ENCODE data around the gene CADM2. TPM values are rescaled to one million over a fixed set of nuclear protein-coding genes. Genes with fewer than 3 reads are reported as not detected.

CADM2 gene
- total RNA-seq, 1 donor from 2014 or later = 4.2 TPM

DNA sequence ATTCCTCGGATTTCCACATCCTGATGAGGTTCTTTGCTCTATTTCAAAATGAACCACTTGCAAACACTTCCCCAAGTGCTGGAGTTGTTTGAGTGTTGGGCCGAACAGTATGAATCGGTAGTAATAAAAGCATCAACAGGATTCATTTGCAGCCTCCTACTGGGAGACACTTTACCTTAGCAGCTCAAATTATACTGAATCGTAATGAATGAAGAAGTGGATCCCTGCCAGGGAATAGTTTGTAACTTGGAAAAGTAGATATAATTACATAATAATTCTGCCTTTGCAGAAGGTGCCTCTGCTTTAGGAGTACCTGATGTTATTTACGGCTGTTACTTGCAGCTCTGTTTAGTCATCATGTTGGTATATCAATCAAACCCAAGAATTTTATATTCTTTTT is 669.1 kb downstream of the CADM2 start:
- Histone ChIP-seq H3K36me3 (ENCODE audit: control insufficient read depth in 3 of 3, insufficient read depth in 3 of 3, low read length in 3 of 3) (no peaks in the 10 kb centered on the region), H3K4me1 (ENCODE audit: control insufficient read depth in 3 of 3, insufficient read depth in 3 of 3, low read length in 3 of 3) (no peaks in the 10 kb centered on the region), H3K9me3 (ENCODE audit: control insufficient read depth in 3 of 3, low read length in 3 of 3) (no peaks in the 10 kb centered on the region), H3K27ac (ENCODE audit: low read depth, low read length) (no peak overlapping the region), H3K27me3 (ENCODE audit: control insufficient read depth in 3 of 3, insufficient read depth in 3 of 3, low read length in 3 of 3) (no peaks in the 10 kb centered on the region), H3K4me3 (ENCODE audit: low read length in 3 of 3) (no peak overlapping the region), H3K9ac (ENCODE audit: low read depth in 1 of 3, low read length in 3 of 3) (no peak overlapping the region)

DNA sequence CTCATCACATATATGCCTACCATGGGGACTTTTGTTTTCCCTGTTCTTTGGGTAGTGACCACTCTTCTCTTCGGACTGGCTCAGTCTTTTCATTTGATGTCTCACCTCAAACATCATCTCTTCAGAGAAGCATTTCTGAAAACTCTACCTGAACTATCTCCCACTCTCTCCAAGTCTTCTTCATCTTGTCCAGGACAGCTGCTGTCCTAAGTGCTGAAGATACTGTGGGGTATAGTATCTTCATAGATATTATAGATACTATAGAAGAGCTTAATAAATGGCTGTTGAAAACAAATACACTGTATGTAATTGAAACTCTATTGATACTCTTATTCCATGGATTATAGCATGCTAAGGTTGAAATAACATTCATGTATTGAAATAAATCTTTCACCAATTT is 672.3 kb downstream of the CADM2 start:
- H3K4me1 ChIP-seq (ENCODE audit: control insufficient read depth in 3 of 3, insufficient read depth in 3 of 3, low read length in 3 of 3) = no peaks in the 10 kb centered on the region
- H3K9ac ChIP-seq (ENCODE audit: low read depth in 1 of 3, low read length in 3 of 3) = no peak overlapping the region
- H3K36me3 ChIP-seq (ENCODE audit: control insufficient read depth in 3 of 3, insufficient read depth in 3 of 3, low read length in 3 of 3) = no peaks in the 10 kb centered on the region
- H3K9me3 ChIP-seq (ENCODE audit: control insufficient read depth in 3 of 3, low read length in 3 of 3) = no peaks in the 10 kb centered on the region
- H3K27me3 ChIP-seq (ENCODE audit: control insufficient read depth in 3 of 3, insufficient read depth in 3 of 3, low read length in 3 of 3) = no peaks in the 10 kb centered on the region
- H3K27ac ChIP-seq (ENCODE audit: low read depth, low read length) = no peak overlapping the region
- H3K4me3 ChIP-seq (ENCODE audit: low read length in 3 of 3) = no peak overlapping the region

DNA sequence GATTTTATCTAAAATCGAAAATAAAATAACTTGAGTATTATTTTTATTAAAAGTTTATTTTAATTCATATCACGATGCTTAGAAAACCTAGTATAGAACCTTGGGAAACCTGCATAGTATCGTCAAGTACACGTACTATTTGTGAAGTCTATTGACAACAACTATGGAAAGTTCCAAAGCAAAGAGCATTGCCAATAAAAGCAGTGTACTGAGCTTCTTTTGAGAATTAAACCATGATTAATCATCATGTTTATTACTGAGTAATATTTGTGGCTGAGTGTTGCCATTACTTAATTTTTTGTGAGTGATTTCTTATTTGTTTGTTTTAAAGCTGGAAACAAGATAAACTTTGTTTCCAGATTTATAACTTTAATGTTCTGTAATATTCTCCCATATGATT is 674.1 kb downstream of the CADM2 start:
- Histone ChIP-seq H3K4me1 (ENCODE audit: control insufficient read depth in 3 of 3, insufficient read depth in 3 of 3, low read length in 3 of 3) (no peaks in the 10 kb centered on the region), H3K4me3 (ENCODE audit: low read length in 3 of 3) (no peak overlapping the region), H3K9me3 (ENCODE audit: control insufficient read depth in 3 of 3, low read length in 3 of 3) (no peaks in the 10 kb centered on the region), H3K36me3 (ENCODE audit: control insufficient read depth in 3 of 3, insufficient read depth in 3 of 3, low read length in 3 of 3) (no peaks in the 10 kb centered on the region), H3K27ac (ENCODE audit: low read depth, low read length) (no peak overlapping the region), H3K9ac (ENCODE audit: low read depth in 1 of 3, low read length in 3 of 3) (no peak overlapping the region), H3K27me3 (ENCODE audit: control insufficient read depth in 3 of 3, insufficient read depth in 3 of 3, low read length in 3 of 3) (no peaks in the 10 kb centered on the region)

DNA sequence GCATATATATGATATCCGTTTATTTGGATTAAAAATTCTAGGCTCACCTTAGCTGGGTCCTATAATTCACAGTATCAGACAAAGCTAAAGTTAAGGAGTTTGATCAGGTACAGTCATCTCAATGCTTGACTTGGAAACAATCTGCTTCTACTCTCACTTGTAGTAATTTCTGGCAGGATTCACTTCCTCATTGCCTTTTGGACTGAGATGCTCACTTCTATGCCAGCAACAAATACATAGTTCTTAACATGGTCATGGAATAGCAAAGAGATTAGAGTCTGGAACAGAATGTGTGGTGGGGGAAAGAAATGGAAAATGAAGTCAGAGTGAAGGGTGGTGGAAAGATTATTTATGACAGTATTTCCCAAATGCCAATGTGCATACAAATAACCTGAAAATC is 693.6 kb downstream of the CADM2 start:
- Histone ChIP-seq H3K4me3 (ENCODE audit: low read length in 3 of 3) (no peak overlapping the region), H3K36me3 (ENCODE audit: control insufficient read depth in 3 of 3, insufficient read depth in 3 of 3, low read length in 3 of 3) (no peaks in the 10 kb centered on the region), H3K4me1 (ENCODE audit: control insufficient read depth in 3 of 3, insufficient read depth in 3 of 3, low read length in 3 of 3) (no peaks in the 10 kb centered on the region), H3K27ac (ENCODE audit: low read depth, low read length) (no peak overlapping the region), H3K27me3 (ENCODE audit: control insufficient read depth in 3 of 3, insufficient read depth in 3 of 3, low read length in 3 of 3) (no peaks in the 10 kb centered on the region), H3K9ac (ENCODE audit: low read depth in 1 of 3, low read length in 3 of 3) (no peak overlapping the region), H3K9me3 (ENCODE audit: control insufficient read depth in 3 of 3, low read length in 3 of 3) (no peaks in the 10 kb centered on the region)

DNA sequence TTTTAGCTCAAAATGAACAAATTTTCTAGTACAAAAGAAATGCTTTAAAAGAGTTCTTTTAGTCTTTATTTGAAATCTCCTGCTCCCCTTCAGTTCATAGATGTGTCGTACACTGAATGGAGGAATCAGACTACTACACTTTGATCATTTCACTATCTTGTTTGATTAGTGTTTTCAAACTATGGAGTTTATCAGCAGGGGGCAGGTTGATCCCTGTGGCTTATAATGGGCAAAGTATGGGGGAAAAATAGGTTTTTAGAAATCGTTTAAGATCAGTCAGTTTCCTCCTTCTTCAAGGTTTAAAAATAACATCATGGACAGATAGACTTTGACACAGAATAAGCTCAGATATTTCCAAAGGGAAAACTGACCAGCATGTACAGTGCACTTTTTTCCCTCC is 701.7 kb downstream of the CADM2 start:
- Histone ChIP-seq H3K27ac (ENCODE audit: low read depth, low read length) (no peak overlapping the region), H3K27me3 (ENCODE audit: control insufficient read depth in 3 of 3, insufficient read depth in 3 of 3, low read length in 3 of 3) (peaks cover 0 to 2% (median 0%) of the 10 kb centered on the region in 3 donors), H3K9me3 (ENCODE audit: control insufficient read depth in 3 of 3, low read length in 3 of 3) (no peaks in the 10 kb centered on the region), H3K9ac (ENCODE audit: low read depth in 1 of 3, low read length in 3 of 3) (no peak overlapping the region), H3K36me3 (ENCODE audit: control insufficient read depth in 3 of 3, insufficient read depth in 3 of 3, low read length in 3 of 3) (no peaks in the 10 kb centered on the region), H3K4me1 (ENCODE audit: control insufficient read depth in 3 of 3, insufficient read depth in 3 of 3, low read length in 3 of 3) (no peaks in the 10 kb centered on the region), H3K4me3 (ENCODE audit: low read length in 3 of 3) (no peak overlapping the region)

DNA sequence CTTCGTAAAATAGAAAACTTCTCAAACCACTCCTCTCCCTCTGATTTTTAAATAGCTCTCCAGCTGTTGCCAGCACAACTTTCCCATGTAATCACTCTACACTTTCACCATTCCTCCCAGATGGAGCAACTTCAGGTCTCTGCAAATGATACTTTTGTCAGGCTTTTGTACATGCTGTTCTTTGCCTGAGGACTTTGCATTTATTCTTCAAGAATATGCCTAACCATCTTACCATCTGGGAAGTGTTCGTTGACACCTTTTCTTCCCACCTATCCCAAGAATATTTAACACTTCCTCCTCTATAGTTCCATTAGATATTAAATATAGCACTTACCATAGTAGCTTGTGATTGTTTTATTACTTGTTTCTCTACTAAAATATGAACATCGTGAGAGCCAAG is 703.7 kb downstream of the CADM2 start:
- no peaks in the 10 kb centered on the region for H3K4me1 ChIP-seq (ENCODE audit: control insufficient read depth in 3 of 3, insufficient read depth in 3 of 3, low read length in 3 of 3)
- H3K27ac ChIP-seq (ENCODE audit: low read depth, low read length) = no peak overlapping the region
- H3K9me3 ChIP-seq (ENCODE audit: control insufficient read depth in 3 of 3, low read length in 3 of 3) = no peaks in the 10 kb centered on the region
- no peak overlapping the region for H3K9ac ChIP-seq (ENCODE audit: low read depth in 1 of 3, low read length in 3 of 3)
- H3K4me3 ChIP-seq (ENCODE audit: low read length in 3 of 3) = no peak overlapping the region
- H3K36me3 ChIP-seq (ENCODE audit: control insufficient read depth in 3 of 3, insufficient read depth in 3 of 3, low read length in 3 of 3) = no peaks in the 10 kb centered on the region
- H3K27me3 ChIP-seq (ENCODE audit: control insufficient read depth in 3 of 3, insufficient read depth in 3 of 3, low read length in 3 of 3) = peaks cover 0 to 2% (median 0%) of the 10 kb centered on the region in 3 donors

DNA sequence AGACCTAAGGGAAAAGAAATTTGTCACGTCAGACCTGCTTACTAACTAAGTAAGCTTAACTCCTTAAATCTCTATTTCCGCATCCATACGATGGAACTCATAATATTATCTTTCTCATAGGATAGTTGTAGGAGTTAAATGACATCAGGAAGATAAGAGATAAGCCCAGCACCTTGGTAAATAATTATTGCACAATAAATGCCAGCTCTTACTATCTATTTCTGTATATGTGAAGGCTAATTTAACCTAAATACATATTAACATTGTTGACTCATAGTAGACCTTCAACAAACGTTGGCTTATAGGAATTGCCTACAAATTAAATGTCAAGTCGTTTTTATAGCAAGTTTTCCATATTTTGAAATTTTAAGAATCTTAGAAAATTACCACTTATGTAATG is 709.0 kb downstream of the CADM2 start:
- no peak overlapping the region for H3K27ac ChIP-seq (ENCODE audit: low read depth, low read length)
- H3K9me3 ChIP-seq (ENCODE audit: control insufficient read depth in 3 of 3, low read length in 3 of 3) = no peaks in the 10 kb centered on the region
- peaks cover 0 to 2% (median 0%) of the 10 kb centered on the region in 3 donors for H3K27me3 ChIP-seq (ENCODE audit: control insufficient read depth in 3 of 3, insufficient read depth in 3 of 3, low read length in 3 of 3)
- no peak overlapping the region for H3K9ac ChIP-seq (ENCODE audit: low read depth in 1 of 3, low read length in 3 of 3)
- no peaks in the 10 kb centered on the region for H3K4me1 ChIP-seq (ENCODE audit: control insufficient read depth in 3 of 3, insufficient read depth in 3 of 3, low read length in 3 of 3)
- no peak overlapping the region for H3K4me3 ChIP-seq (ENCODE audit: low read length in 3 of 3)
- no peaks in the 10 kb centered on the region for H3K36me3 ChIP-seq (ENCODE audit: control insufficient read depth in 3 of 3, insufficient read depth in 3 of 3, low read length in 3 of 3)

DNA sequence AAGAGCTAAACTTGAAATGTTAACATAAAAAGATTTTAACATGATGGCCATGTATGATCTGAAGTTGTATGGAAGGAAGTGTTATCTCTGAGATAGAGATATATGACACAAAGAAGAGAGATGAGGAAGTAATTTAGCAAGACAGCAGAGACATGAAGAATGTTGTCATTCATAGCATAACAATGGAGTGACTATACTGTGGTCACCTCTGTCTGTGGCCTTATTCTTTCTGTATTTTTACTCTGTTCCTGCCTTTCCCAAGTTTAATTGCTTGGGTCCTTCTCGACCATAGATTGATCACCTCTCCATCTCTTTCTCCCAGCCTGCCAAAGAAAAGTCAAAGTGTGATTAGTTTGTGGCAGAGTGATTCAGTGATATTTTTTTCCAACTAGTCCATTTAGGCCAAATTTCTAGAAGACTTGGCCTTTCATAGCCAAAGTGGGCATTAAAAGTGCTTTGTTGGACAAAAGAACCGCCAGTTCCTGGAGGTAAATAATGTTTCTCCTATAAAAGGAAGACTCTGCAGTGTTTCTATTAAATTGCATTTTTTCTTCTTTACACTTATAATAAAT is 711.9 kb downstream of the CADM2 start:
- Histone ChIP-seq H3K9ac (ENCODE audit: low read depth in 1 of 3, low read length in 3 of 3) (no peak overlapping the region), H3K9me3 (ENCODE audit: control insufficient read depth in 3 of 3, low read length in 3 of 3) (no peaks in the 10 kb centered on the region), H3K27me3 (ENCODE audit: control insufficient read depth in 3 of 3, insufficient read depth in 3 of 3, low read length in 3 of 3) (no peaks in the 10 kb centered on the region), H3K4me3 (ENCODE audit: low read length in 3 of 3) (no peak overlapping the region), H3K36me3 (ENCODE audit: control insufficient read depth in 3 of 3, insufficient read depth in 3 of 3, low read length in 3 of 3) (no peaks in the 10 kb centered on the region), H3K4me1 (ENCODE audit: control insufficient read depth in 3 of 3, insufficient read depth in 3 of 3, low read length in 3 of 3) (no peaks in the 10 kb centered on the region), H3K27ac (ENCODE audit: low read depth, low read length) (no peak overlapping the region)

DNA sequence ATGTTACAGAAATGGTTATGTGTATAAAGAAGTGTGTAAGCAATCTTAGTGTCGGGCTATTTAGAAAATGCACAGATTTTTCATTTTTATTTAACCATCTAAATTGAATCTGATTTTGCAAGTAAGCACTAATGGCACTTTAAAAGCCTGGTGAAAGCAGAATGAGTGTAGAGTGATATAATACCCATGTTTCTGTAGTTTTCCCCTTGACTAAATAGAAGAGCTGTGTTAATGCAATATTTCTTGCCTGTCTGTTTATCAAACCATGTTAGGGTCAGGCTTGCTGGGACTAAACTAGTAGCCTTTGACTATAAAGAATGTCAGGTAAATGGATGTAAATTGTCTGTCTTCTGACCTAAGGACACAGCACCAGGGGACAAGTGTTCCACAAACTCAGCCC is 714.0 kb downstream of the CADM2 start:
- Histone ChIP-seq H3K9me3 (ENCODE audit: control insufficient read depth in 3 of 3, low read length in 3 of 3) (no peaks in the 10 kb centered on the region), H3K27me3 (ENCODE audit: control insufficient read depth in 3 of 3, insufficient read depth in 3 of 3, low read length in 3 of 3) (no peaks in the 10 kb centered on the region), H3K9ac (ENCODE audit: low read depth in 1 of 3, low read length in 3 of 3) (no peak overlapping the region), H3K4me1 (ENCODE audit: control insufficient read depth in 3 of 3, insufficient read depth in 3 of 3, low read length in 3 of 3) (no peaks in the 10 kb centered on the region), H3K27ac (ENCODE audit: low read depth, low read length) (no peak overlapping the region), H3K36me3 (ENCODE audit: control insufficient read depth in 3 of 3, insufficient read depth in 3 of 3, low read length in 3 of 3) (no peaks in the 10 kb centered on the region), H3K4me3 (ENCODE audit: low read length in 3 of 3) (no peak overlapping the region)

DNA sequence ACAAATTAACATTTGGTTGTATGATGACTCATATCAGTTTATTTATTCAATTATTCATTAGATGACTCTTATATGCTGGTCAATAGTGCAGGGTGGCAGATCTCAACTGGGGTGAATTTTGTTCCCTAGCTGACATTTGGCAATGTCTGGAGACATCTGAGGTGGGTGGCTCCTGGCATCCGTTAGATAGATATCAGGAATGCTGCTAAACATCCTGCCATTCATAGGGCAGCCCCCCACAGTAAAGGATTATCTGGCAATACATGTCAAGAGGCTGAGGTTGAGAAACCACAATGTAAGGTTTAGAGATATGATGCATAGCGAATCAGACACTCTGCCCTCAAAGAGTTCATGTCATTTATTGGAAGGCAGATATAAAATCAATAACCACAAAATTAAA is 719.9 kb downstream of the CADM2 start:
- no peaks in the 10 kb centered on the region for H3K9me3 ChIP-seq (ENCODE audit: control insufficient read depth in 3 of 3, low read length in 3 of 3)
- H3K36me3 ChIP-seq (ENCODE audit: control insufficient read depth in 3 of 3, insufficient read depth in 3 of 3, low read length in 3 of 3) = no peaks in the 10 kb centered on the region
- no peak overlapping the region for H3K27ac ChIP-seq (ENCODE audit: low read depth, low read length)
- H3K27me3 ChIP-seq (ENCODE audit: control insufficient read depth in 3 of 3, insufficient read depth in 3 of 3, low read length in 3 of 3) = no peaks in the 10 kb centered on the region
- H3K4me3 ChIP-seq (ENCODE audit: low read length in 3 of 3) = no peak overlapping the region
- no peak overlapping the region for H3K9ac ChIP-seq (ENCODE audit: low read depth in 1 of 3, low read length in 3 of 3)
- H3K4me1 ChIP-seq (ENCODE audit: control insufficient read depth in 3 of 3, insufficient read depth in 3 of 3, low read length in 3 of 3) = no peaks in the 10 kb centered on the region

DNA sequence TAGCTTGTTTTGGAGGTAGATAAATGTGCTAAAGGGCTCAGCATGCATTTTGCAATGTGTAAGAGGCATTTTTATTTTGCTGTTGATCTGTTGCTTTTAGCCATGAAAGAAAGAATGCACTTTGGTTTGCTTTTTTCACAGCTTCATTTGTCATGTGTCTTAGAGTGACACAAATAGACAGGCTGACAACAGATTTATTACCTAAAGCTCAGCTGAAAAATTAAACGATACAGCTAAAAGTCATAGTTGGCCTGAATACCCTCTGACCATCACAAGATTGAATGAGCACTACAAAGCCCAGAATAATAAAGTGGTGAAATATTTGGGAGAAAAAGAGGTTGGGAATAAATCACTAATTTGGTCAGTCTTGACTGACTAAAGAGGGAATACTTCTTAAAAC is 723.1 kb downstream of the CADM2 start:
- Histone ChIP-seq H3K4me1 (ENCODE audit: control insufficient read depth in 3 of 3, insufficient read depth in 3 of 3, low read length in 3 of 3) (no peaks in the 10 kb centered on the region), H3K27ac (ENCODE audit: low read depth, low read length) (no peak overlapping the region), H3K9me3 (ENCODE audit: control insufficient read depth in 3 of 3, low read length in 3 of 3) (no peaks in the 10 kb centered on the region), H3K9ac (ENCODE audit: low read depth in 1 of 3, low read length in 3 of 3) (no peak overlapping the region), H3K4me3 (ENCODE audit: low read length in 3 of 3) (no peak overlapping the region), H3K27me3 (ENCODE audit: control insufficient read depth in 3 of 3, insufficient read depth in 3 of 3, low read length in 3 of 3) (no peaks in the 10 kb centered on the region), H3K36me3 (ENCODE audit: control insufficient read depth in 3 of 3, insufficient read depth in 3 of 3, low read length in 3 of 3) (no peaks in the 10 kb centered on the region)
